Mesenchymal stem cell (in vitro differentiated cells and primary cell): Measurements from ENCODE around the gene PAX2.

Experiments
- DNase-seq: peaks from one replicate; pipeline ENCODE4 v3.0.0-alpha.2; 2013
- H2AFZ ChIP-seq: one replicate; pipeline ENCODE4 v1.6.1; 2013; ENCODE audit warnings: low read depth, mild to moderate bottlenecking, control low read depth, inconsistent platforms, low read length, moderate library complexity
- H2AK5ac ChIP-seq: 2 replicates; pipeline ENCODE4 v1.6.1; 2013; ENCODE audit warnings: low read length, moderate library complexity, mild to moderate bottlenecking, inconsistent platforms; ENCODE audit not compliant: severe bottlenecking
- H2BK120ac ChIP-seq: one replicate; pipeline ENCODE4 v1.6.1; 2013; ENCODE audit warnings: low read depth, mild to moderate bottlenecking, inconsistent platforms, low read length, moderate library complexity
- H2BK12ac ChIP-seq, 2 experiments: one replicate each; pipeline ENCODE4 v1.6.1; 2013; ENCODE audit warnings: inconsistent platforms in 2 of 2, low read length in 2 of 2, mild to moderate bottlenecking in 2 of 2, moderate library complexity in 2 of 2, control low read depth in 1 of 2
- H2BK15ac ChIP-seq: one replicate; pipeline ENCODE4 v1.6.1; 2013; ENCODE audit warnings: mild to moderate bottlenecking, low read depth, inconsistent platforms; ENCODE audit not compliant: poor library complexity, severe bottlenecking
- H2BK5ac ChIP-seq: 2 replicates; pipeline ENCODE4 v1.6.1; 2013; ENCODE audit warnings: low read depth, mild to moderate bottlenecking, low read length, control low read depth, inconsistent platforms; ENCODE audit not compliant: poor library complexity, severe bottlenecking
- H3K14ac ChIP-seq, 2 experiments: one replicate each; pipeline ENCODE4 v1.6.1; 2013; ENCODE audit warnings: inconsistent platforms in 2 of 2, low read length in 2 of 2, control low read depth in 1 of 2, mild to moderate bottlenecking in 1 of 2, moderate library complexity in 1 of 2
- H3K18ac ChIP-seq, 2 experiments: one replicate each; pipeline ENCODE4 v1.6.1; 2013; ENCODE audit warnings: inconsistent platforms in 2 of 2, low read length in 2 of 2, control low read depth in 1 of 2, low read depth in 1 of 2, mild to moderate bottlenecking in 1 of 2
- H3K23ac ChIP-seq, 2 experiments: one replicate each; pipeline ENCODE4 v1.6.1; 2013; ENCODE audit warnings: inconsistent platforms in 2 of 2, low read length in 2 of 2, mild to moderate bottlenecking in 2 of 2, moderate library complexity in 2 of 2, control low read depth in 1 of 2
- H3K27ac ChIP-seq: 2 replicates; pipeline ENCODE4 v1.5.1; 2013; ENCODE audit warnings: mild to moderate bottlenecking, moderate library complexity, low read length, control low read depth, inconsistent platforms; ENCODE audit not compliant: poor library complexity, severe bottlenecking
- H3K27me3 ChIP-seq, 2 experiments: 2 replicates each; pipeline versions ENCODE4 v1.6.1 to v1.7.0; 2013; ENCODE audit warnings: low read length in 2 of 2, mild to moderate bottlenecking in 2 of 2, moderate library complexity in 2 of 2, control low read depth in 1 of 2, inconsistent platforms in 1 of 2; ENCODE audit not compliant: control insufficient read depth in 1 of 2, insufficient read depth in 1 of 2
- H3K36me3 ChIP-seq, 2 experiments: 2 replicates each; pipeline versions ENCODE4 v1.6.1 to v1.7.0; 2013; ENCODE audit warnings: low read length in 2 of 2, control low read depth in 1 of 2, inconsistent platforms in 1 of 2, low read depth in 1 of 2, mild to moderate bottlenecking in 1 of 2; ENCODE audit not compliant: insufficient read depth in 2 of 2, control insufficient read depth in 1 of 2
- H3K4ac ChIP-seq, 2 experiments: one replicate each; pipeline ENCODE4 v1.6.1; 2013; ENCODE audit warnings: inconsistent platforms in 2 of 2, low read length in 2 of 2, mild to moderate bottlenecking in 2 of 2, moderate library complexity in 2 of 2, control low read depth in 1 of 2, low read depth in 1 of 2
- H3K4me1 ChIP-seq: 2 replicates; pipeline ENCODE4 v1.6.1; 2013; ENCODE audit warnings: low read depth, low read length, control low read depth; ENCODE audit not compliant: control insufficient read depth, insufficient read depth
- H3K4me2 ChIP-seq: 2 replicates; pipeline ENCODE4 v1.6.1; 2013; ENCODE audit warnings: low read length, mild to moderate bottlenecking, inconsistent platforms; ENCODE audit not compliant: poor library complexity, severe bottlenecking
- H3K4me3 ChIP-seq, 2 experiments: 2 replicates each; pipeline versions ENCODE4 v1.5.1 to v1.7.0; 2013; ENCODE audit warnings: low read length in 2 of 2, mild to moderate bottlenecking in 2 of 2, control low read depth in 1 of 2, low read depth in 1 of 2; ENCODE audit not compliant: insufficient read depth in 1 of 2
- H3K79me1 ChIP-seq: replicated peaks from 2 replicates; pipeline ENCODE4 v1.6.1; 2013; ENCODE audit warnings: mild to moderate bottlenecking, control low read depth, low read length, inconsistent platforms; ENCODE audit not compliant: poor library complexity, severe bottlenecking
- H3K9ac ChIP-seq: 2 replicates; pipeline ENCODE4 v1.7.0; 2013; ENCODE audit warnings: mild to moderate bottlenecking, low read length, moderate library complexity
- H3K9me3 ChIP-seq: 2 replicates; pipeline ENCODE4 v1.7.0; 2013; ENCODE audit warnings: mild to moderate bottlenecking, low read length; ENCODE audit not compliant: control insufficient read depth
- H4K8ac ChIP-seq: one replicate; pipeline ENCODE4 v1.6.1; 2013; ENCODE audit warnings: inconsistent platforms, mild to moderate bottlenecking, low read length, moderate library complexity
- H4K91ac ChIP-seq: one replicate; pipeline ENCODE4 v1.6.1; 2013; ENCODE audit warnings: mild to moderate bottlenecking, low read length, inconsistent platforms
- WGBS: methylation state at CpG from one replicate; pipeline ENCODE4 v1.1.7; 2013; ENCODE audit warnings: mixed read lengths; 5-methylcytosine and 5-hydroxymethylcytosine counted together

Gene PAX2

GRCh38 chr10:100747456-100748230 is 2.3 kb downstream of the PAX2 start:
- no peak overlapping the region for H3K18ac ChIP-seq
- no peak overlapping the region for H4K91ac ChIP-seq
- no peak overlapping the region for H3K14ac ChIP-seq
- H2AFZ ChIP-seq = no peak overlapping the region
- H3K79me1 ChIP-seq = no peaks in the 10 kb centered on the region
- no peak overlapping the region for H2BK15ac ChIP-seq
- no peak overlapping the region for H3K4ac ChIP-seq
- H3K4me1 ChIP-seq = peaks cover 45% of the 10 kb centered on the region
- no peak overlapping the region for H3K9ac ChIP-seq
- H2BK5ac ChIP-seq = no peak overlapping the region
- no peak overlapping the region for H2BK12ac ChIP-seq
- peaks cover 91 to 93% of the 10 kb centered on the region in 2 experiments for H3K27me3 ChIP-seq
- H4K8ac ChIP-seq = no peak overlapping the region
- 2% methylated on average over 28 of the region's 57 CpGs for WGBS
- no peak overlapping the region for H3K23ac ChIP-seq
- no peaks in the 10 kb centered on the region for H3K9me3 ChIP-seq
- H3K4me3 ChIP-seq = no peak overlapping the region
- H3K36me3 ChIP-seq = no peaks in the 10 kb centered on the region
- no peak overlapping the region for H3K27ac ChIP-seq
- peak overlapping the region; percentile 33 for H3K4me2 ChIP-seq
- DNase-seq = no peak
- no peak overlapping the region for H2BK120ac ChIP-seq
- H2AK5ac ChIP-seq = no peak overlapping the region

GRCh38 chr10:100748231-100749058 is 3.1 kb downstream of the PAX2 start:
- 3% methylated on average over 52 of the region's 56 CpGs for whole genome bisulfite sequencing
- no peak overlapping the region for H2BK12ac ChIP-seq

GRCh38 chr10:100749059-100749308 is 3.6 kb downstream of the PAX2 start:
- WGBS = 9% methylated on average over 6 of the region's 8 CpGs
- Histone ChIP-seq H3K79me1 (no peaks in the 10 kb centered on the region), H3K9ac (no peak overlapping the region), H4K91ac (no peak overlapping the region), H2BK5ac (no peak overlapping the region), H3K9me3 (no peaks in the 10 kb centered on the region), H2AFZ (no peak overlapping the region), H3K27me3 (peaks cover 91 to 93% of the 10 kb centered on the region in 2 experiments), H3K23ac (no peak overlapping the region), H3K4me3 (no peak overlapping the region), H4K8ac (no peak overlapping the region), H3K4ac (no peak overlapping the region), H3K14ac (no peak overlapping the region), H3K18ac (no peak overlapping the region), H3K4me1 (peaks cover 41% of the 10 kb centered on the region), H3K27ac (no peak overlapping the region), H3K4me2 (no peak overlapping the region), H2BK15ac (no peak overlapping the region), H3K36me3 (no peaks in the 10 kb centered on the region), H2BK12ac (no peak overlapping the region), H2BK120ac (no peak overlapping the region), H2AK5ac (no peak overlapping the region)
- DNase-seq = no peak

More at GRCh38 chr10:100748231-100749058, 3.1 kb downstream of the PAX2 start:
- Histone ChIP-seq H2AK5ac (no peak overlapping the region), H3K4me1 (peaks cover 45% of the 10 kb centered on the region), H3K27ac (no peak overlapping the region), H3K4me3 (no peak overlapping the region), H2AFZ (no peak overlapping the region), H4K8ac (no peak overlapping the region), H3K9me3 (no peaks in the 10 kb centered on the region), H3K23ac (no peak overlapping the region), H3K4ac (no peak overlapping the region), H3K9ac (no peak overlapping the region), H2BK5ac (no peak overlapping the region), H3K27me3 (peaks cover 91 to 93% of the 10 kb centered on the region in 2 experiments), H3K4me2 (peak overlapping the region; percentile 33), H3K14ac (no peak overlapping the region), H2BK15ac (no peak overlapping the region), H3K36me3 (no peaks in the 10 kb centered on the region), H3K18ac (no peak overlapping the region), H4K91ac (no peak overlapping the region), H3K79me1 (no peaks in the 10 kb centered on the region), H2BK120ac (no peak overlapping the region)
- no peak for DNase-seq
